K562 (cell line): Measurements from ENCODE around the gene STARD8. TPM values are rescaled to one million over a fixed set of nuclear protein-coding genes. Genes with fewer than 3 reads are reported as not detected.

ENCODE experiments used
- ATAC-seq: fragments of 200-7000 bp; cut with Tn5 transposase; 3 replicates; pipeline ENCODE4 v1.9.1; 2020; ENCODE audit warnings: moderate library complexity
- BruUV-seq: library from RNA; stranded (reverse); fragments of 400-500 nt; replicated peaks from 2 replicates; lab custom pipeline; 2021; lab: Mats Ljungman, UMichigan
- CTCF ChIA-PET: fragments of 300-600 bp; formaldehyde crosslinking; extraction: SDS; loops from one replicate; lab custom pipeline; 2021; ENCODE audit warnings: low intra/inter-chr PET ratio; lab: Yijun Ruan, JAX
- POLR2A ChIA-PET: fragments of 300-600, 350-650 bp; sonication (Branson Sonifier 250); formaldehyde crosslinking; extraction: SDS; loops from one replicate; lab custom pipeline; 2021; ENCODE audit warnings: antibody characterized with exemption, inconsistent platforms; lab: Yijun Ruan, JAX
- DNase-seq, 4 experiments: peaks; one replicate each; pipeline versions ENCODE4 v3.0.0 to v3.0.0-alpha.2; 2011 to 2018; ENCODE audit warnings: low spot score in 3 of 4, mixed read lengths in 3 of 4; ENCODE audit errors: extremely low read depth in 1 of 4
- FAIRE-seq: peaks from 2 replicates; lab custom pipeline; 2011; peaks lifted over from hg19 to GRCh38; lab: Jason Lieb, UNC
- H2AFZ ChIP-seq: 2 replicates; pipeline ENCODE4 v1.6.0; 2011; ENCODE audit warnings: low read depth, low read length, control low read depth, inconsistent platforms
- H3K27ac ChIP-seq: fragments of 200-600 bp; 3 replicates; pipeline ENCODE4 v1.8.0; 2011; ENCODE audit warnings: low read depth, mild to moderate bottlenecking, control low read depth, inconsistent platforms, low read length, moderate library complexity, mixed read lengths; ENCODE audit errors: extremely low read depth
- H3K27me3 ChIP-seq, 2 experiments: fragments of 300-600 bp in 1 of 2; 2 replicates in 1 of 2; 3 replicates in 1 of 2; pipeline versions ENCODE4 v1.6.0 to v1.8.0; 2011; ENCODE audit warnings: inconsistent platforms in 2 of 2, low read length in 2 of 2, mild to moderate bottlenecking in 1 of 2, mixed read lengths in 1 of 2, moderate library complexity in 1 of 2; ENCODE audit not compliant: control insufficient read depth in 2 of 2, insufficient read depth in 2 of 2
- H3K36me3 ChIP-seq: fragments of 300-600 bp; 3 replicates; pipeline ENCODE4 v1.8.0; 2011; ENCODE audit warnings: mild to moderate bottlenecking, low read length, inconsistent platforms; ENCODE audit not compliant: control insufficient read depth, insufficient read depth
- H3K4me1 ChIP-seq, 2 experiments: fragments of 200-600 bp in 1 of 2; replicated peaks in 1 of 2; 2 replicates in 1 of 2; 3 replicates in 1 of 2; pipeline versions ENCODE4 v1.5.1 to v1.8.0; 2011; ENCODE audit warnings: inconsistent platforms in 2 of 2, low read length in 2 of 2, mild to moderate bottlenecking in 1 of 2, mixed read lengths in 1 of 2, moderate library complexity in 1 of 2; ENCODE audit not compliant: control insufficient read depth in 2 of 2, insufficient read depth in 2 of 2
- H3K4me2 ChIP-seq: 2 replicates; pipeline ENCODE4 v1.6.1; 2011; ENCODE audit warnings: low read length, control low read depth, inconsistent platforms, mixed read lengths; ENCODE audit not compliant: insufficient read depth
- H3K4me3 ChIP-seq: fragments of 200-600 bp; sonication (generic), shearing (Covaris generic); 2 replicates; pipeline ENCODE4 v1.5.1; 2016; ENCODE audit warnings: control low read depth, inconsistent platforms
- H3K79me2 ChIP-seq: fragments of 200-600 bp; 3 replicates; pipeline ENCODE4 v1.8.0; 2011; ENCODE audit warnings: low read length, inconsistent platforms; ENCODE audit not compliant: control insufficient read depth, insufficient read depth
- H3K9ac ChIP-seq, 2 experiments: 2 replicates each; pipeline versions ENCODE4 v1.6.0 to v1.6.1; 2011; ENCODE audit warnings: low read depth in 2 of 2, low read length in 2 of 2, control low read depth in 1 of 2, inconsistent platforms in 1 of 2, mild to moderate bottlenecking in 1 of 2, mixed read lengths in 1 of 2; ENCODE audit not compliant: insufficient read depth in 1 of 2
- H3K9me1 ChIP-seq: one replicate; pipeline ENCODE4 v1.6.0; 2011; ENCODE audit warnings: inconsistent platforms, mild to moderate bottlenecking, low read length, moderate library complexity; ENCODE audit not compliant: control insufficient read depth, insufficient read depth
- H3K9me3 ChIP-seq: replicated peaks from 2 replicates; pipeline ENCODE4 v1.5.1; 2011; ENCODE audit warnings: low read depth, low read length, inconsistent platforms; ENCODE audit not compliant: control insufficient read depth, insufficient read depth
- H4K20me1 ChIP-seq: replicated peaks from 2 replicates; pipeline ENCODE4 v1.6.1; 2011; ENCODE audit warnings: low read length, inconsistent platforms, mixed read lengths; ENCODE audit not compliant: control insufficient read depth, insufficient read depth
- CBX1 ChIP-seq: sonication (generic); IDR thresholded peaks from 2 replicates; pipeline ENCODE4 v1.6.1; 2016; ENCODE audit warnings: antibody characterized with exemption, low read depth, mild to moderate bottlenecking
- CCNT2 ChIP-seq: IDR thresholded peaks from 2 replicates; pipeline ENCODE4 v1.6.1; 2011; ENCODE audit warnings: borderline replicate concordance, low read depth, mild to moderate bottlenecking, moderate library complexity, mixed read lengths, low read length; ENCODE audit not compliant: insufficient read length; ENCODE audit errors: extremely low read depth
- GABPA ChIP-seq: fragments of 200-800 bp; sonication (Bioruptor generic); conservative IDR thresholded peaks from 2 replicates; pipeline ENCODE4 v1.6.1; 2016; ENCODE audit warnings: low read depth, missing genetic modification characterization, missing compliant biosample characterization
- HDAC1 ChIP-seq, 2 experiments: fragments of 450-650 bp; IDR thresholded peaks; 2 replicates each; pipeline ENCODE4 v1.6.1; 2016 to 2017; ENCODE audit warnings: inconsistent platforms in 1 of 2, mild to moderate bottlenecking in 1 of 2, moderate library complexity in 1 of 2
- JUNB ChIP-seq: fragments of 450-650 bp; formaldehyde crosslinking; conservative IDR thresholded peaks from 2 replicates; pipeline ENCODE4 v1.4.0; 2020; ENCODE audit warnings: mild to moderate bottlenecking
- KDM2B ChIP-seq: fragments of 250-450 bp; sonication (Bioruptor Pico); IDR thresholded peaks from 2 replicates; pipeline ENCODE4 v1.8.0; 2021; ENCODE audit warnings: mild to moderate bottlenecking, moderate library complexity
- KLF1 ChIP-seq: fragments of 450-650 bp; IDR thresholded peaks from 2 replicates; pipeline ENCODE4 v1.6.1; 2016; ENCODE audit warnings: missing genetic modification characterization, missing compliant biosample characterization
- POLR2AphosphoS5 ChIP-seq: IDR thresholded peaks from 2 replicates; pipeline ENCODE4 v1.6.1; 2011; ENCODE audit warnings: mild to moderate bottlenecking, low read depth, low read length, moderate library complexity; ENCODE audit not compliant: control insufficient read depth, insufficient read depth
- POLR2G ChIP-seq: fragments of 200-400 bp; formaldehyde crosslinking; IDR thresholded peaks from 2 replicates; pipeline ENCODE4 v1.6.1; 2017; ENCODE audit warnings: low read depth, mild to moderate bottlenecking, antibody characterized with exemption, low read length, moderate library complexity
- SMARCA4 ChIP-seq: fragments of 450-650 bp; IDR thresholded peaks from 2 replicates; pipeline ENCODE4 v1.6.1; 2016
- ZNF263 ChIP-seq: sonication (generic); formaldehyde crosslinking; IDR thresholded peaks from 2 replicates; pipeline ENCODE4 v1.8.0; 2022; ENCODE audit warnings: mild to moderate bottlenecking, missing genetic modification reagents, borderline replicate concordance
- ZNF551 ChIP-seq: fragments of 250-450 bp; sonication (Bioruptor Pico); IDR thresholded peaks from 2 replicates; pipeline ENCODE4 v1.5.0; 2021; ENCODE audit warnings: mild to moderate bottlenecking, moderate library complexity
- WGBS: fragments of 100-300 bp; shearing (Covaris generic); methylation state at CpG from one replicate; pipeline ENCODE4 v1.1.6; 2016; ENCODE audit warnings: low coverage, mixed read lengths; ENCODE audit not compliant: insufficient coverage; ENCODE audit errors: missing lambda C conversion rate; 5-methylcytosine and 5-hydroxymethylcytosine counted together
- in situ Hi-C: fragments of 300-500 bp; cut with MboI; formaldehyde crosslinking; loops from 4 replicates; pipeline ENCODE4 v1.15.0; 2018; ENCODE audit warnings: inconsistent platforms, mixed read lengths
- intact Hi-C: fragments of 100-400 bp; cut with micrococcal nuclease; formaldehyde crosslinking; loops from 2 replicates; pipeline ENCODE4 v1.14.2; 2022
- polyA plus RNA-seq, 8 experiments: library from polyadenylated mRNA; depleted of rRNA in 4 of 8; stranded (reverse) in 5 of 8; unstranded in 3 of 8; fragments of >200 nt; fragmentation: Nextera tagmentation in 2 of 8; fragmentation: Illumina TruSeq in 1 of 8; extraction: Ambion mirVana in 2 of 8; extraction: Trizol in 1 of 8; gene quantifications; 2 replicates each; pipeline versions ENCODE4 v1.2.1 to v1.2.3, GENCODE V29; 2011 to 2014; ENCODE audit warnings: inconsistent platforms in 1 of 8, missing spikeins in 1 of 8
- total RNA-seq, 7 experiments: library from RNA; depleted of rRNA in 6 of 7; stranded (reverse); fragments of >200 nt in 6 of 7; fragmentation: Illumina TruSeq in 2 of 7; extraction: Trizol in 2 of 7; gene quantifications; 2 replicates each; pipeline versions ENCODE4 v1.2.1 to v1.2.3, GENCODE V29; 2011 to 2021; ENCODE audit warnings: low replicate concordance in 1 of 7
- TF ChIP-seq, protein P1 (sequence below): sonication (generic); formaldehyde crosslinking; IDR thresholded peaks from 2 replicates; pipeline ENCODE4 v1.8.0; 2022; ENCODE audit warnings: mild to moderate bottlenecking, low read depth, missing genetic modification reagents
- TF ChIP-seq, protein P2 (sequence below), 3 experiments: IDR thresholded peaks in 2 of 3; conservative IDR thresholded peaks in 1 of 3; 2 replicates each; pipeline ENCODE4 v1.5.1; 2011 to 2012; ENCODE audit warnings: low read length in 3 of 3, mild to moderate bottlenecking in 3 of 3, control low read depth in 2 of 3, improper control_type of control experiment in 1 of 3, inconsistent platforms in 1 of 3, low read depth in 1 of 3, mixed read lengths in 1 of 3, moderate library complexity in 1 of 3; ENCODE audit not compliant: insufficient read depth in 2 of 3
- TF ChIP-seq, protein P3 (sequence below): IDR thresholded peaks from 2 replicates; pipeline ENCODE4 v1.6.1; 2011; ENCODE audit not compliant: insufficient read length; ENCODE audit errors: extremely low read depth

The STARD8 gene
- total and polyA plus RNA-seq, 9 of the 15 experiments (the other 6 are each of a cell fraction or from before 2014, with no cell fraction given) = 1.6 to 35.0 (median 15.9) TPM

DNA sequence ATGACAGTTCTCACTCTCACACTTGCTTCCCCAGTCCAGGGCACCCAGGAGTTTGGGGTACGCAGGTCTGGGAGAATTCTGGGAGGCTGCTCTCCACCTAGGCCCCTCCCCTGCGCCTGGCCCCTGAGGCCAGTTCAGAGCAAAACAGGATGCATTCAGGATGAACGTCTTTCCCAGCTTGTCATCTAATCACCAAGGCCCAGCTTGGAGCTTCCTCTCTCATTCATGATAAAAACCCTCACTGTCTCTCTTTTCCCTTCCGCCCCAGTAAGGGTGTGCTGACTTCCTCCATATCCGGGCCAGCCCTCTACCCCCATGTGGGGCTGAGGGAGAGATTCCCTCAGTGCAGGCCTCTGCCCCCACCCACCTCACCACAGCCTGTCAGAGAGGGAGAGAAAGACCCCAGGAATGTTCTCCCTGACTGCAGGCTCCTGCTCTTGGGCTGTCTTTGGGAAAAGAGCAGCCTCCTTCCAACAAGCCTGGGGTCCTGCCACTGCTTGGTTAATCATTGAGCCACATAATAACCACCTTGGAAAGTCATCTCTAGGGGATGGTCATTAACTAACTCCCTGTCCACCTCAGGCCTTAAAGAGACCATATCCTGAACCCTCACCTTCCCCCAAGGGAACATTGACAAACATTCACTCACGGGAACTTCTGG lies 50.1 kb downstream of the STARD8 start (continued):
- TF ChIP-seq GABPA (peak; percentile 42), CBX1 (no peak), SMARCA4 (peak; percentile 55), KDM2B (CRISPR knock-in tag) (no peak), POLR2AphosphoS5 (0 out of 2 replicates have a peak, but pooled peaks have one; percentile 17), HDAC1 (IDR thresholded peaks at IDR 0.05) (peak in 1 of 2 experiments; percentile 49; a peak in 1 of 4 replicates), KLF1 (tag) (no peak)

DNA sequence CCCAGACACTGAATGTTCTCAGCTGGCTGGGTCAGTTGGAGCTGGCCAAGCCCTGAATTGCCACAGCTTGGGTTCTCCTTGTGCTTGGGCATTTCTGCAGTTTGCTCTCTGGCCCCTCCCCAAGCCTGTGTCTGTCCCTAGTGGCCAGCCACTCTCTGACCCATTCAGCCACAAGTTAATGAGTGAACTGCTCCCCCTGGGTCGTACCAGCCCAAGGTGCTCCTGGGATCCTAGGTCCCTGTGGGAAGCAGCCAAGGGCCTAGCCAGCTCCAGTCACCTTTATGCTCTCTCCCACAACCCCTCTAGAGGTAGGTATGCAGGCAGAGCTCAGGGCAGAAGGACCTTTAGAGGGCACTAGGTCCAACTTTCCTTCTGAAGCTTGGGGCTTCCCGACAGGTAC lies 51.5 kb downstream of the STARD8 start:
- H4K20me1 ChIP-seq = peaks cover 6% of the 10 kb centered on the region
- ChIA-PET POLR2A (interaction anchor here (0.8 kb wide), 1 partner anchor 16 kb away, joined by 4 read pairs; no protein-coding TSS in a partner anchor), CTCF (no interaction called here)
- H3K9me1 ChIP-seq = peaks cover 5% of the 10 kb centered on the region
- peaks cover 22% of the 10 kb centered on the region; the same call in 2 of the 3 replicates for H3K36me3 ChIP-seq
- peaks cover 22 to 24% of the 10 kb centered on the region in 2 experiments; a peak in 4 of 5 replicates for H3K4me1 ChIP-seq
- peak; percentile 47 for ATAC-seq
- H3K27me3 ChIP-seq = peaks cover 0 to under 1% of the 10 kb centered on the region in 2 experiments; a peak in 1 of 5 replicates
- peak overlapping the region; percentile 40 to 73; a peak in 2 of 4 replicates for H3K9ac ChIP-seq
- no peak overlapping the region for H3K4me3 ChIP-seq
- H3K9me3 ChIP-seq = no peaks in the 10 kb centered on the region
- no CpG with 5 or more reads among the region's 2 CpGs for WGBS
- peak overlapping the region; percentile 69; the same call in 2 of the 3 replicates for H3K27ac ChIP-seq
- H2AFZ ChIP-seq = no peak overlapping the region
- TF ChIP-seq, protein P1, sequence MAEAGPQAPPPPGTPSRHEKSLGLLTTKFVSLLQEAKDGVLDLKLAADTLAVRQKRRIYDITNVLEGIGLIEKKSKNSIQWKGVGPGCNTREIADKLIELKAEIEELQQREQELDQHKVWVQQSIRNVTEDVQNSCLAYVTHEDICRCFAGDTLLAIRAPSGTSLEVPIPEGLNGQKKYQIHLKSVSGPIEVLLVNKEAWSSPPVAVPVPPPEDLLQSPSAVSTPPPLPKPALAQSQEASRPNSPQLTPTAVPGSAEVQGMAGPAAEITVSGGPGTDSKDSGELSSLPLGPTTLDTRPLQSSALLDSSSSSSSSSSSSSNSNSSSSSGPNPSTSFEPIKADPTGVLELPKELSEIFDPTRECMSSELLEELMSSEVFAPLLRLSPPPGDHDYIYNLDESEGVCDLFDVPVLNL (CRISPR knock-in tag) = no peak
- TF ChIP-seq ZNF551 (CRISPR knock-in tag) (no peak), ZNF263 (CRISPR knock-in tag) (no peak), POLR2G (no peak), CCNT2 (no peak), JUNB (CRISPR knock-in tag) (no peak)
- TF ChIP-seq, protein P2, sequence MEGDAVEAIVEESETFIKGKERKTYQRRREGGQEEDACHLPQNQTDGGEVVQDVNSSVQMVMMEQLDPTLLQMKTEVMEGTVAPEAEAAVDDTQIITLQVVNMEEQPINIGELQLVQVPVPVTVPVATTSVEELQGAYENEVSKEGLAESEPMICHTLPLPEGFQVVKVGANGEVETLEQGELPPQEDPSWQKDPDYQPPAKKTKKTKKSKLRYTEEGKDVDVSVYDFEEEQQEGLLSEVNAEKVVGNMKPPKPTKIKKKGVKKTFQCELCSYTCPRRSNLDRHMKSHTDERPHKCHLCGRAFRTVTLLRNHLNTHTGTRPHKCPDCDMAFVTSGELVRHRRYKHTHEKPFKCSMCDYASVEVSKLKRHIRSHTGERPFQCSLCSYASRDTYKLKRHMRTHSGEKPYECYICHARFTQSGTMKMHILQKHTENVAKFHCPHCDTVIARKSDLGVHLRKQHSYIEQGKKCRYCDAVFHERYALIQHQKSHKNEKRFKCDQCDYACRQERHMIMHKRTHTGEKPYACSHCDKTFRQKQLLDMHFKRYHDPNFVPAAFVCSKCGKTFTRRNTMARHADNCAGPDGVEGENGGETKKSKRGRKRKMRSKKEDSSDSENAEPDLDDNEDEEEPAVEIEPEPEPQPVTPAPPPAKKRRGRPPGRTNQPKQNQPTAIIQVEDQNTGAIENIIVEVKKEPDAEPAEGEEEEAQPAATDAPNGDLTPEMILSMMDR (IDR thresholded peaks at IDR 0.05 in 2 of 3, conservative IDR thresholded peaks at IDR 0.05 in 1 of 3; ENCODE audit: insufficient read depth in 2 of 3, low read depth in 1 of 3, low read length in 3 of 3) = peak in 2 of 3 experiments; percentile 34 to 72; a peak in 3 of 6 replicates
- TF ChIP-seq, protein P3, sequence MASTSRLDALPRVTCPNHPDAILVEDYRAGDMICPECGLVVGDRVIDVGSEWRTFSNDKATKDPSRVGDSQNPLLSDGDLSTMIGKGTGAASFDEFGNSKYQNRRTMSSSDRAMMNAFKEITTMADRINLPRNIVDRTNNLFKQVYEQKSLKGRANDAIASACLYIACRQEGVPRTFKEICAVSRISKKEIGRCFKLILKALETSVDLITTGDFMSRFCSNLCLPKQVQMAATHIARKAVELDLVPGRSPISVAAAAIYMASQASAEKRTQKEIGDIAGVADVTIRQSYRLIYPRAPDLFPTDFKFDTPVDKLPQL = no peak
- peak in 1 of 4 experiments; percentile 28 for DNase-seq
- no peak for FAIRE-seq
- in situ Hi-C loops (no loop called here), intact Hi-C loops (loop anchor here (10.0 kb wide), 2 partner anchors 184 to 514 kb away; no protein-coding TSS in a partner anchor)
- BruUV-seq = no TSS peak
- peak overlapping the region; percentile 52 for H3K4me2 ChIP-seq
- H3K79me2 ChIP-seq = peaks cover 100% of the 10 kb centered on the region
